Activated CD8-positive, alpha-beta T cell treated with anti-CD3 and anti-CD28 coated beads, Interleukin-2, amount 10 ng/mL, durations not matched to agents 7 days and 5 days (primary cell): ENCODE data around the gene TOMM70. TPM values are rescaled to one million over a fixed set of nuclear protein-coding genes. Genes with fewer than 3 reads are reported as not detected.
A peak's percentile ranks its signal among the peaks of the same experiment; 100 is the strongest.
"Not testable (repeated sequence)": the region's sequence is repeated elsewhere in the genome, so short reads cannot be mapped to it uniquely, and the experiment has no call there.

ENCODE experiments used
- ATAC-seq: fragments of 150-1000 bp; cut with Tn5 transposase; one replicate; pipeline ENCODE4 v1.10.0; 2021; ENCODE audit warnings: moderate library complexity
- CTCF ChIA-PET: fragments of 350-600 bp; sonication (Branson Sonifier 250); formaldehyde crosslinking; loops from one replicate; lab custom pipeline; 2021; ENCODE audit warnings: antibody characterized with exemption; lab: Charles Lee
- POLR2A ChIA-PET: fragments of 350-600 bp; sonication (Branson Sonifier 250); formaldehyde crosslinking; loops from one replicate; lab custom pipeline; 2021; ENCODE audit warnings: antibody characterized with exemption; lab: Charles Lee
- DNase-seq: peaks from one replicate; pipeline ENCODE4 v3.0.0-alpha.2; 2020
- H3K27ac Mint-ChIP-seq: one replicate; pipeline ENCODE4 v1.8.0; 2021; ENCODE audit warnings: mild to moderate bottlenecking, mixed read lengths
- H3K27me3 Mint-ChIP-seq: one replicate; pipeline ENCODE4 v1.8.0; 2021; ENCODE audit warnings: low read depth, mixed read lengths
- H3K36me3 Mint-ChIP-seq: one replicate; pipeline ENCODE4 v1.8.0; 2021; ENCODE audit warnings: low read depth, mixed read lengths
- H3K4me1 Mint-ChIP-seq: one replicate; pipeline ENCODE4 v1.8.0; 2021; ENCODE audit warnings: low read depth, mixed read lengths
- H3K4me3 Mint-ChIP-seq: one replicate; pipeline ENCODE4 v1.8.0; 2021; ENCODE audit warnings: mild to moderate bottlenecking, mixed read lengths
- H3K9me3 Mint-ChIP-seq: one replicate; pipeline ENCODE4 v1.8.0; 2022; ENCODE audit warnings: mixed read lengths; ENCODE audit not compliant: insufficient read depth
- total RNA-seq, 2 experiments: library from RNA; stranded (reverse); gene quantifications; one replicate each; pipeline ENCODE4 v1.2.3, GENCODE V29; 2021

TOMM70 gene
- 10 to 100 TPM; 42.1 to 43.8 TPM for total RNA-seq

DNA sequence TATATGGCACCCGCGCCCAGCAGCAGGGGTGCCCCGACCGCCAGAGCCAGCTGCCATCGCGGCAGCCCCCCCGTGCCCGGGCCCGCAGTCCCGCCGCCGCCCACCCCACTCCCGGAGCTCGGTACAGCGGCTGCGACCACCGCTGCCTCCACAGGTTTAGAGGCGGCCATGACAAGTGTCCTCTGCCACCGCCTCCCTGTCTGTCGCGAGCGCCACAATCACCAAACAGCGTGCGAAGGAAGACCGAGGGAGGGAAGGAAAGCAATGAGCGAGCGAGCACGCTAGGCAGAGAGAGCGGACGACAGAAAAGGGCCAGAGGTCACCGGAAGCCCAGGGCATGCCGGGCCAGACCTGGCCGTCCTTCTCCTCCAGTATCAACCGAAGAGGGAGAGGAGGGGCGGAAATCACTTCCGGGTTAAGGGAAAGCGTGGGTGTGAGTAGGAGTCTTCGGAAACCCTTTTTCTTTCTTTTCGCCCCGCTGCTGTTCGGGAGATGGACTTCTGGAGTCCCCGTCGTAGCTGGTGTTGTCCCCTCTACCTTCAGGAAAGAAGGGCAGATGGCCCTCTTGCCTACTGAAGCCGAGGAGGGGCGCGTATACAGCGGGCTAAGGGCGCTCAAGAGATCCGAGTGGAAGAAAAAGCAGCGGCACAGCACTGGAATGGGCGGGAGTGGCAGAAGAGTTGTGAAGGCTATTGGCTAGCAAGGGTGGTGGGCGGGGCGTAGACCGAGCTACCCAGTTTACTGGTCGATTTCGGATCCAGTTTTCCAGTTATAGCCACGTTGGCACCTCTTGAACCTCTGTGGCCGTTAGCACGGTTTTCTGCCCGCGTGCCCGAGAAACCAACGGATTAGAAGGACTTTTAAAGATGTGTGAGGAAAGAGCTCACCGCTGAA lies at the start of gene TOMM70, which contains the start of gene LNP1:
TOMM70 (minus strand) TSS at position 310 of the 894 bp plus-strand sequence; CDS start at position 170, 140 bp downstream.
LNP1 (plus strand) TSS at position 760 of the 894 bp plus-strand sequence. CDS start 28,191 bp downstream, outside the sequence.
- Mint-ChIP-seq H3K36me3 (peaks cover 21% of the 10 kb centered on the region), H3K4me3 (peak within 1 kb of the TSS; percentile 92), H3K27me3 (no peaks in the 10 kb centered on the region), H3K4me1 (peaks cover 57% of the 10 kb centered on the region), H3K27ac (peak within 1 kb of the TSS; percentile 98), H3K9me3 (no peaks in the 10 kb centered on the region)
- ChIA-PET CTCF (interaction anchor here (0.8 to 2.5 kb wide), 15 partner anchors 9 to 569 kb away, joined by 3 to 7 read pairs (median 4); no protein-coding TSS in a partner anchor), POLR2A (interaction anchor here (0.8 to 2.8 kb wide), 23 partner anchors 10 to 310 kb away, joined by 3 to 18 read pairs (median 4); partner anchors contain the start of genes NIT2 and TBC1D23)
- DNase-seq = peak; percentile 97
- ATAC-seq = peak; percentile 95

DNA sequence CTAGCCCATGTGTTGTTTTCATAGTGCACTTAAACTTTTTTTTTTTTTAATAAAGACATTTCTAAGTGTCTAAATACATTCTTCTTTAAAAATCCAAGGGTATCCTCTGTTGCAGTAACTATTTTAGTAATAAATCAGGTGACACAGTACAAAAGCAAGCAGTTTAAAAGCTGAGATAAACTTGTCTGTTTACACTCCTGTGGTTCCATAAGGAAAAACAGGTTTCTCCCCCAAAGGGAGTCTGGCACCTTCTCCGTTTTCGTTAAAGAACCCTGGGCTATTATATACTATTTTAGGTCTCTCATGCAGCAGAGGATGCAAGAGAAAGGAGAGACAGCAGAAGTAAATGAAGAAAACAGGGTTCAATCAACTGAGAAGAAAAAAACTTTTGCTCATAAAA lies 48.3 kb upstream of the TOMM70 start:
- H3K36me3 Mint-ChIP-seq = peaks cover 1% of the 10 kb centered on the region
- DNase-seq = no peak
- no peak overlapping the region for H3K27ac Mint-ChIP-seq
- CTCF ChIA-PET = interaction anchor here (0.6 kb wide), 1 partner anchor 13 kb away, joined by 3 read pairs; no protein-coding TSS in a partner anchor
- no peaks in the 10 kb centered on the region for H3K27me3 Mint-ChIP-seq
- ATAC-seq = no peak
- no peaks in the 10 kb centered on the region for H3K9me3 Mint-ChIP-seq
- no peak overlapping the region for H3K4me3 Mint-ChIP-seq
- no peaks in the 10 kb centered on the region for H3K4me1 Mint-ChIP-seq
- POLR2A ChIA-PET = no interaction called here

GRCh38 chr3:100448079-100448478 lies 47.2 kb upstream of the TOMM70 start:
- peaks cover 4% of the 10 kb centered on the region for H3K9me3 Mint-ChIP-seq
- H3K4me3 Mint-ChIP-seq = no peak overlapping the region
- ATAC-seq = no peak
- POLR2A ChIA-PET = no interaction called here
- H3K27ac Mint-ChIP-seq = no peak overlapping the region
- H3K27me3 Mint-ChIP-seq = no peaks in the 10 kb centered on the region
- no peak for DNase-seq
- H3K36me3 Mint-ChIP-seq = peaks cover 1% of the 10 kb centered on the region
- CTCF ChIA-PET = interaction anchor here (1.0 kb wide), 1 partner anchor 10 kb away, joined by 3 read pairs; no protein-coding TSS in a partner anchor
- no peaks in the 10 kb centered on the region for H3K4me1 Mint-ChIP-seq

DNA sequence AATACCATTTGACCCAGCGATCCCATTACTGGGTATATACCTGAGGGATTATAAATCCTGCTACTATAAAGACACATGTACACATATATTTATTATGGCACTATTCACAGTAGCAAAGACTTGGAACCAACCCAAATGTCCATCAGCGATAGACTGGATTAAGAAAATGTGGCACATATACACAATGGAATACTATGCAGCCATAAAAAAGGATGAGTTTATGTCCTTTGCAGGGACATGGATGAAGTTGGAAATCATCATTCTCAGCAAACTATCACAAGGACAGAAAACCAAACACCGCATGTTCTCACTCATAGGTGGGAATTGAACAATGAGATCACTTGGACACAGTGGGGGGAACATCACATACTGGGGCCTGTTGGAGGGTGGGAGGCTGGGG lies 46.2 kb upstream of the TOMM70 start:
- H3K9me3 Mint-ChIP-seq, H3K4me1 Mint-ChIP-seq, CTCF ChIA-PET, H3K27ac Mint-ChIP-seq, H3K27me3 Mint-ChIP-seq, H3K36me3 Mint-ChIP-seq, DNase-seq, H3K4me3 Mint-ChIP-seq, ATAC-seq, POLR2A ChIA-PET: not testable (repeated sequence)

- no peak overlapping the region for H3K27ac Mint-ChIP-seq
- peaks cover 4% of the 10 kb centered on the region for H3K9me3 Mint-ChIP-seq
- no peak for ATAC-seq
- ChIA-PET CTCF (no interaction called here), POLR2A (no interaction called here)
- peaks cover 4% of the 10 kb centered on the region for H3K36me3 Mint-ChIP-seq
- H3K4me1 Mint-ChIP-seq = peaks cover 9% of the 10 kb centered on the region
- H3K27me3 Mint-ChIP-seq = no peaks in the 10 kb centered on the region
- H3K4me3 Mint-ChIP-seq = no peak overlapping the region
- no peak for DNase-seq
These were observed 42.8 kb upstream of the TOMM70 start for GRCh38 chr3:100443690-100444089.

- DNase-seq = peak; percentile 23
- ChIA-PET CTCF (interaction anchor here (0.6 to 1.0 kb wide), 2 partner anchors 23 to 268 kb away, joined by 3 read pairs; partner anchors contain the start of gene TFG), POLR2A (no interaction called here)
- Mint-ChIP-seq H3K27ac (peak overlapping the region; percentile 56), H3K4me1 (peaks cover 9% of the 10 kb centered on the region), H3K27me3 (no peaks in the 10 kb centered on the region), H3K9me3 (peaks cover 4% of the 10 kb centered on the region), H3K4me3 (no peak overlapping the region), H3K36me3 (peaks cover 3% of the 10 kb centered on the region)
- peak; percentile 72 for ATAC-seq
These were observed 40.0 kb upstream of the TOMM70 start for GRCh38 chr3:100440895-100441294.

GRCh38 chr3:100438623-100438974 lies 37.7 kb upstream of the TOMM70 start:
- DNase-seq (no peak), ATAC-seq (no peak)
- ChIA-PET POLR2A (no interaction called here), CTCF (interaction anchor here (0.6 kb wide), 1 partner anchor 10 kb away, joined by 3 read pairs; no protein-coding TSS in a partner anchor)
- H3K9me3 Mint-ChIP-seq = no peaks in the 10 kb centered on the region
- H3K27ac Mint-ChIP-seq = no peak overlapping the region
- H3K27me3 Mint-ChIP-seq = no peaks in the 10 kb centered on the region
- peaks cover 4% of the 10 kb centered on the region for H3K36me3 Mint-ChIP-seq
- no peak overlapping the region for H3K4me3 Mint-ChIP-seq
- peaks cover 9% of the 10 kb centered on the region for H3K4me1 Mint-ChIP-seq

DNA sequence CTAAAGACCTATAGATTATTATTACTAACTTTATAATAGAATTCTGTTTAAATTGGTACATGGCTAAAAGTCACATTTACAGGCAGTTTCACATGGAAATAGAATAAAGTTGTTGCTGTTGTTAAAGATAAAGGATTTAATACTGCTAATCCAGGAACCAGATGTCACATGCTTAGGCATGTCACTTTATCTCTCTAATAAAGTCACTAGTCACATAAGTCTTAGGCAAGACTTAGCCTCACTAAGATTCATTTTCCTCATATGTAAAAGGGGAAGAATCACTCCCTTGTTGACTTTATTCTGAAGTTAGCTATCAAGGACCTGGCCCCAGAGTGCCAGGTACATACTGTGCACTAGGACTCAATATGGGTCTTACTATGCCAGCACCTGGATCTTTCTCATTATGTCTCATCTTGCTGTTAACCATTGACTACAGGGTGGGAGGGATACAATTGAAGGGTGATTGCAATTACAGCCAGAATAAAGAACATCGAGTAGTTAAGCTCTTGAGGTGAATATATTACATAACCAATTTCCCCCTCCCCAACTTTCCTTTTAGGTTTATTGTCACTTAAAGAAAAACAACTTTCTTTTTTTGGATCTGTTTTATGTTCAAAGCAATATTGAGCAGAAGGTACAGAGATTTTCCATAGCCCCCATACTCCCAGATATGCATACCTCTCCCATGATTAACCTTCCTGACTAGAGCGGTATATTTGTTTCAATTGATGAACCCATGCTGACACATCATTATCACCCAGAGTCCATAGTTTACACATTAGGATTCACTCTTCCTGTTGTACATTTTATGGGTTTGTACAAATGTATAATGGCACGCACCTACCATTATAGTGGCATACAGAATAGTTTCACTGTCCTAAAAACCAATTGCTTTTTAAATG lies 37.1 kb upstream of the TOMM70 start:
- no peak overlapping the region for H3K27ac Mint-ChIP-seq
- ChIA-PET POLR2A (no interaction called here), CTCF (interaction anchor here (0.6 to 1.1 kb wide), 2 partner anchors 10 to 24 kb away, joined by 3 to 4 read pairs; no protein-coding TSS in a partner anchor)
- no peak for DNase-seq
- H3K9me3 Mint-ChIP-seq = no peaks in the 10 kb centered on the region
- no peak overlapping the region for H3K4me3 Mint-ChIP-seq
- H3K36me3 Mint-ChIP-seq = peaks cover 4% of the 10 kb centered on the region
- H3K27me3 Mint-ChIP-seq = no peaks in the 10 kb centered on the region
- peaks cover 9% of the 10 kb centered on the region for H3K4me1 Mint-ChIP-seq
- no peak for ATAC-seq

DNA sequence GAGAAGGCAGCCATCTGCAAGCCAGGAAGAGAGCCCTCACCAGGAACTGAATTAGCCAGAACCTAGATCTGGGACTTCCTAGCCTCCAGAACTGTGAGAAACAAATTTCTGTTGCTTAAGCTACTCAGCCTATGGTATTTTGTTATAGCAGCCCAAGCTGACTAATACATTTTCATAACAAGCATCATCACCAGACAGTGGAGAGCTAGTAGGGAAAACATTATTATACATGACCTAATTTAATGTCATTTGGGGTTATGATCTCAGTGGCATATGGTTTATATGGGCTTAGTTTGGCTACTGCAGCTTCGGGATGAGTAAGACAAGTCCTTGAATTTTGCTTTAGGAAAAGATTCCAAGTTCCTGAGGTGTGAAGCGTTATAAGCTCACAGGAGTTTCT lies 36.1 kb upstream of the TOMM70 start:
- H3K4me1 Mint-ChIP-seq = peaks cover 9% of the 10 kb centered on the region
- H3K4me3 Mint-ChIP-seq = no peak overlapping the region
- H3K27me3 Mint-ChIP-seq = no peaks in the 10 kb centered on the region
- no peaks in the 10 kb centered on the region for H3K9me3 Mint-ChIP-seq
- H3K27ac Mint-ChIP-seq = no peak overlapping the region
- no peak for DNase-seq
- ChIA-PET POLR2A (no interaction called here), CTCF (interaction anchor here (1.1 kb wide), 1 partner anchor 25 kb away, joined by 4 read pairs; no protein-coding TSS in a partner anchor)
- peaks cover 2% of the 10 kb centered on the region for H3K36me3 Mint-ChIP-seq
- no peak for ATAC-seq

GRCh38 chr3:100429187-100429716 lies 28.4 kb upstream of the TOMM70 start:
- Mint-ChIP-seq H3K9me3 (no peaks in the 10 kb centered on the region), H3K4me3 (no peak overlapping the region), H3K27ac (no peak overlapping the region), H3K36me3 (no peaks in the 10 kb centered on the region), H3K4me1 (no peaks in the 10 kb centered on the region), H3K27me3 (peaks cover 3% of the 10 kb centered on the region)
- ATAC-seq = no peak
- CTCF ChIA-PET = no interaction called here
- no peak for DNase-seq
- POLR2A ChIA-PET = no interaction called here

DNA sequence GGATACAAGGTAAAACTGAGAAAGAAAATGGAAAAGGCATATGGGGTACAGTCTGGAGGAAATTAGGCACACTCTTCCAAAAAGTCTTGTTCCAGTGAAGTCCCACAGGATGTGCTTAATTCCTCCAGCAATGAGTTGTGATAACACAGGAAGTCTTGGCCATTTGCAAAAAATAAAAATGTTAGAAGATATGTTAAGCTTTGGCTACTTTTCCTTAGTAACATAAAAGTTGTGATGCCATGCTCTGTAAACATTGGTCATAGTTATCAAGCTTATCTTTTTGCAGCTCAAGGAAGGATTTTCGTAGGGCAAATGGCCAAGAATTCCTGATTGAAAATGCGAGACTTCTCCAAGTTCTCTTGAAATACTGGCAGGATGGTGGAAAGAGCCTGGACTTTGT lies 26.8 kb upstream of the TOMM70 start:
- no peaks in the 10 kb centered on the region for H3K9me3 Mint-ChIP-seq
- no peak overlapping the region for H3K4me3 Mint-ChIP-seq
- ChIA-PET POLR2A (no interaction called here), CTCF (interaction anchor here (0.7 kb wide), 1 partner anchor 24 kb away, joined by 3 read pairs; no protein-coding TSS in a partner anchor)
- no peaks in the 10 kb centered on the region for H3K4me1 Mint-ChIP-seq
- peaks cover 3% of the 10 kb centered on the region for H3K27me3 Mint-ChIP-seq
- ATAC-seq (no peak), DNase-seq (no peak)
- H3K36me3 Mint-ChIP-seq = no peaks in the 10 kb centered on the region
- no peak overlapping the region for H3K27ac Mint-ChIP-seq
